ENCODE measurements around the gene MGLL.

Gene MGLL

GRCh38 chr3:127835993-127836882 lies 13.9 kb upstream of the MGLL start:
- DNase-seq (ENCODE audit: low read depth in 2 of 2): no peak

- DNase-seq (ENCODE audit: low read depth in 2 of 2): no peak
Observed at GRCh38 chr3:127834771-127835170, 12.5 kb upstream of the MGLL start.

- no peak for DNase-seq (ENCODE audit: low read depth in 2 of 2)
Observed at GRCh38 chr3:127833281-127834032, 11.1 kb upstream of the MGLL start.

GRCh38 chr3:127831723-127832172 lies 9.4 kb upstream of the MGLL start:
- no peak for DNase-seq (ENCODE audit: low read depth in 2 of 2)

GRCh38 chr3:127829537-127829936 lies 7.2 kb upstream of the MGLL start:
- DNase-seq (ENCODE audit: low read depth in 2 of 2): no peak

GRCh38 chr3:127827808-127828207 lies 5.5 kb upstream of the MGLL start:
- DNase-seq (ENCODE audit: low read depth in 2 of 2): no peak

- DNase-seq (ENCODE audit: low read depth in 2 of 2): no peak
Observed at GRCh38 chr3:127825756-127826155, 3.4 kb upstream of the MGLL start.

GRCh38 chr3:127824151-127824825 lies 2.0 kb upstream of the MGLL start:
- DNase-seq (ENCODE audit: low read depth in 2 of 2): no peak

GRCh38 chr3:127823426-127823857 lies 1.1 kb upstream of the MGLL start:
- DNase-seq (ENCODE audit: low read depth in 2 of 2): no peak

- no peak for DNase-seq (ENCODE audit: low read depth in 2 of 2)
Observed at GRCh38 chr3:127822682-127823425, 539 bp upstream of the MGLL start.

- DNase-seq (ENCODE audit: low read depth in 2 of 2): no peak
Observed at GRCh38 chr3:127821394-127821793, 921 bp downstream of the MGLL start.

- DNase-seq (ENCODE audit: low read depth in 2 of 2): no peak
Observed at GRCh38 chr3:127820826-127821313, 1.4 kb downstream of the MGLL start.

GRCh38 chr3:127820221-127820825 lies 2.0 kb downstream of the MGLL start:
- DNase-seq (ENCODE audit: low read depth in 2 of 2): no peak

- DNase-seq (ENCODE audit: low read depth in 2 of 2): no peak
Observed at GRCh38 chr3:127819656-127820055, 2.7 kb downstream of the MGLL start.

- no peak for DNase-seq (ENCODE audit: low read depth in 2 of 2)
Observed at GRCh38 chr3:127819086-127819485, 3.2 kb downstream of the MGLL start.

- DNase-seq (ENCODE audit: low read depth in 2 of 2): no peak
Observed at GRCh38 chr3:127817406-127817841, 4.9 kb downstream of the MGLL start.

- DNase-seq (ENCODE audit: low read depth in 2 of 2): no peak
Observed at GRCh38 chr3:127816783-127817405, 5.4 kb downstream of the MGLL start.

GRCh38 chr3:127815641-127816605 lies 6.4 kb downstream of the MGLL start:
- DNase-seq (ENCODE audit: low read depth in 2 of 2): no peak

GRCh38 chr3:127815001-127815400 lies 7.3 kb downstream of the MGLL start:
- DNase-seq (ENCODE audit: low read depth in 2 of 2): no peak

Measured in stimulated activated CD8-positive, alpha-beta memory T cell treated with anti-CD3 and anti-CD28 coated beads, Interleukin-2, amount 100 ng/mL, for 1 hour (primary cell).